AG10803 (cell line): ENCODE data around the gene VWF.

ENCODE experiments used
- DNase-seq: peaks from one replicate; pipeline ENCODE4 v3.0.0; 2010; ENCODE audit warnings: low read depth
- H3K4me3 ChIP-seq: 2 replicates; pipeline ENCODE4 v1.5.1; 2011; ENCODE audit warnings: mild to moderate bottlenecking, low read length, control low read depth
- CTCF ChIP-seq: conservative IDR thresholded peaks from 2 replicates; pipeline ENCODE4 v1.5.1; 2011; ENCODE audit warnings: mild to moderate bottlenecking, low read length, control low read depth, inconsistent platforms

Gene VWF

GRCh38 chr12:6082613-6083012, 41.9 kb downstream of the VWF start:
- no peak for DNase-seq
- no peak overlapping the region for H3K4me3 ChIP-seq
- no peak for TF ChIP-seq CTCF

GRCh38 chr12:6080149-6081045, 44.1 kb downstream of the VWF start:
- no peak overlapping the region for H3K4me3 ChIP-seq
- no peak for DNase-seq
- no peak for TF ChIP-seq CTCF

DNA sequence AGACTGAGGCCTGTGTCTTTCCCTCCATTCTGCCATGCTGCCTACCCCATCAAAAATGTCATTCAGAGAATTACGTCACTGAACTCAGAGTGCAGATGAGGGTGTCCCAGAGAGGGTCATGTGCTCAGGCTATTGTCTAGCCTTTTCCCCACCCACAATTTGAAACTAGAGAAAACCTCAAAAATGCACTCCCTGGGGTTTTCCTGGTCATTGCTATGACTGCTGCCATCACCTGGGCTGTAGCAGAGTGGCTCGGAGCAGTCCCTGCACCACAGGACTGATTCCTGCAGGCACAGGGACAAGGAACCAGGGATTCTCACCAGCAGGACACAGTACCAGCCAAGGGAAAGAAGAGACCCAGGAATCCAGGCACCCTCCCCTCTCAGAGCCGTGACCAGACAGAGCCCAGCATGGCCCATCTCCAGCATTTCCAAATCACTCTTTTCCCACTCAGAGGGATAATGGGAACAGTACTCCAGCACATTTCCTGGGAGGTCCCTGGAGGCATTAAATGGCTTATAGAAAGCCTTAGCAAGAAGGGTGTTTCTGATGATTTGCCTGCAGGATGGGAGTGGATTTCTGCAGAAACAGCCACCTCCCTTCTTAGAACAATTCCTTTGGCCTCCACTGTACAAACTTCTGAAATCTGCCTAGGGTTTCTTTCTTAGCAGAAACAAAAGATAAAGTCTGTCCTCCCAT, 45.9 kb downstream of the VWF start:
- no peak overlapping the region for H3K4me3 ChIP-seq
- peak; percentile 48 for DNase-seq
- TF ChIP-seq CTCF, result no peak

DNA sequence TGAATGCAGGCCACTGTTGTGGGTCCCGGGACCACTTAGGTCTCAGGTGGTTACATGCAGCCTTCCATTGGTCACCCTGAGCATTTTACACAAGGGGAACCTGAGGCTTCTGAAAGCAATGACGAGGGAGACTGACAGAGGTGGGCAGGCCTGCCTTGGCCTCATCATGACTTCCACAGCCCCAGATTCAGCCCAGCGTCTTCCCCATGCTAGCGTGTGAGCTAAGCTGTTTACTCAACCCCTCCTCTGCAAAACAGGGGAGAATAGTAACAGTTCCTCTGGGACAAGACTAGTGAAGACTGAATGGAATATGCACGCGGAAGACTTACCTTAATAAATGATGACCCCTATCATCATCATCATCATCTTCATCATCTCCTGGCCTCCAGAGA, 46.8 kb downstream of the VWF start:
- no peak for DNase-seq
- TF ChIP-seq CTCF, result no peak
- no peak overlapping the region for H3K4me3 ChIP-seq

DNA sequence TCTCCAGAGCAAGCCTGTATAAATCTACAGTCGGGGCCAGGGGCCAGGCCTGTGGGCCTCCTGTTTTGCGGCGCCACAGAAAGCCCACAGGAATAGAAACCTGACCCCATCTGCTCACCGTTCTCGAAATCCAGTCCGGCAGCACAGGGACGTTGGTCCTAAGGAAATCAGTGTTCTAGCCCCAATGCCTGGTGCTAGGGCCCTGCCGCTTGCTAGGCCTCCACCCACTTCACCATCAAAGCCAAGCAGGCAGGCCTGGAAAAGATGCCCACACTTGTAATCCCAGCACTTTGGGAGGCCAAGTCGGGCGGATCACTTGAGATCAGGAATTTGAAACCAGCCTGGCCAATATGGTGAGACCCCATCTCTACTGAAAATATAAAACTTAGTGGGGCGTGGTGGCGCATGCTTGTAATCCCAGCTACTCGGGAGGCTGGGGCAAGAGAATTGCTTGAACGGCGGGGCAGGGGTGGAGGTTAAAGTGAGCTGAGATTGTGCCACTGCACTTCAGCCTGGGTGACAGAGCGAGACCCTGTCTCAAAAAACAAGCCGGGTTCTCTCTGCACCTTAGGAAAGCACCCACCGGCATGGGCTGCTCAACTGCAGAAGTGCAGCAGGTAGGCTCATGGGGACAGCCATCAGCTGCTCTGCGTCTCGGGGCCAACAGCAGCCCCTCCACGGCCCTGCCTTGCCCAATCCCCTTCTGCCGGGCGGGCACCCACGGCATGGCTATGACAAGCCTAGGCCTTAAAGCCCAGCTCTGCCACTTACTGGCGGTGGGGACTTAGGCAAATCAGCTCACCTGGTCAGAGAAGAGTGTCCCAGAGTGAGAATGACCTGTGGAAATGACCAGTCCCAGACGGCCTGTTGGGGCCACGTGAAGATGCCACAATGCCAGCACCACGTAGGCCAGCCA, 47.4 kb downstream of the VWF start:
- no peak for DNase-seq
- TF ChIP-seq CTCF, result no peak
- no peak overlapping the region for H3K4me3 ChIP-seq

- no peak for TF ChIP-seq CTCF
- no peak for DNase-seq
- no peak overlapping the region for H3K4me3 ChIP-seq
Observed at GRCh38 chr12:6076346-6076745, 48.1 kb downstream of the VWF start.
